GM19239 (cell line): ENCODE measurements around the gene BAD.

Experiments
- DNase-seq: peaks from one replicate; pipeline ENCODE4 v3.0.0; 2011; ENCODE audit warnings: low spot score; ENCODE audit not compliant: insufficient read length
- FAIRE-seq: peaks from 2 replicates; lab custom pipeline; 2011; peaks lifted over from hg19 to GRCh38; lab: Jason Lieb, UNC

BAD gene

DNA sequence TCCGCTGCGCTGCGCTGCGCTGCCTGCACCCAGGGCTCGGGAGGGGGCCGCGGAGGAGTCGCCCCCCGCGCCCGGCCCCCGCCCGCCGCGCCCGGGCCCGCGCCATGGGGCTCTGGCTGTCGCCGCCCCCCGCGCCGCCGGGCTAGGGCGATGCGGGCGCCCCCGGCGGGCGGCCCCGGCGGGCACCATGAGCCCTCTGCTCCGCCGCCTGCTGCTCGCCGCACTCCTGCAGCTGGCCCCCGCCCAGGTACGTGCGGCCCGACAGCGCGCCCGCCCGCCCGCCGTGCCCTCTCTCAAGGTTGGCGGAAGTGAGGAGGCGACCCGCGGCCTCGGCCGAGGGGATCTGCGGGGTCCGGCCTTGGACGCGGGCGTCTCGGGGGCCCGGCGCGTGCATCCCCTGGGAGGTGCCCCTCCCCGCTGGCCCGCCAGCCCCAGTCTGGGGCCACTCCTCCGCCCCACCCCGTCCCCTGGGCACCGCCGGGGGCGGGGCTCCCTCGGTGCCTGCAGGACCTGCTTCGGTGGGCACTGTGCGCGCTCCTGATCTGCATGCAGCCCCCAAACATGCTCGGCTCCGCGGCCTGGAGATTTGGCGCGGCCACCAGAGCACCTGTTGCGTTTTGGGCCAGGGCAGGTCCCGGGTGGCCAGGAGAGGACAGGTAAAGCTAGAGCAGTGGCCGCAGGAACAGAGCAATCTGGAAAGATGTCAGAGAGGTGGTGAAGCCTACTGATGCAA, 49.7 kb downstream of the BAD start:
- FAIRE-seq (no peak), DNase-seq (no peak)

DNA sequence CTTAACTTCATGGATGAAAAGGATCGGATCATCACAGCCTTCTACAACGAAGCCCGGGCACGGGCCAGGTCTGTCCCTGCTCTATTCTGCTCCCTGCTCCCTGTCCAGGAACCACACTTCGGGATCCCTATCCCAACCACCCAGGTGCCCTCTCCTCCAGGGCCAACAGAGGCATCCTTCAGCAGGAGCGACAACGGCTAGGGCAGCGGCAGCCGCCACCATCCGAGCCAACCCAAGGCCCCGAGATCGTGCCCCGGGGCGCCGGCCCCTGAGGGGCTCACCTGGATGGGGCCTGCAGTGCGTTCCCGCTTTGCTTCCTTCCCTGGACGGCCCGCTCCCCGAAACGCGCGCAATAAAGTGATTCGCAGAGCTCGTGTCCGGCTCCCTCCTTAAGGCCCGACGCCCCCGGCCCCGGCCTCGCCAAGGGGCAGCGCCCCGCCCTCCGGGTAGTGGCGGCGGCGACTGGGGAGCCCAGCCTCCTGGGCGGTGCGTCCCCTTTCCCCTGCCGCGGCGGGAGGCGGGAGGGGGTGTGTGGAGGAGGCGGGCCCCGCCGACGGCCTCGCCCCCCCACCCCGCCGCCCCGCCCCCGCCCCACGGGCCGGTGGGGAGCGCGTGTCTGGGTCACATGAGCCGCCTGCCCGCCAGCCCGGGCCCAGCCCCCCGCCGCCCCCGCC, 50.4 kb downstream of the BAD start, which contains the start of gene VEGFB:
Gene VEGFB, plus strand, starts transcription at position 672 of the 674 bp plus-strand sequence. CDS start 250 bp downstream, outside the sequence.
- peak; percentile 75 for DNase-seq
- no peak for FAIRE-seq

DNA sequence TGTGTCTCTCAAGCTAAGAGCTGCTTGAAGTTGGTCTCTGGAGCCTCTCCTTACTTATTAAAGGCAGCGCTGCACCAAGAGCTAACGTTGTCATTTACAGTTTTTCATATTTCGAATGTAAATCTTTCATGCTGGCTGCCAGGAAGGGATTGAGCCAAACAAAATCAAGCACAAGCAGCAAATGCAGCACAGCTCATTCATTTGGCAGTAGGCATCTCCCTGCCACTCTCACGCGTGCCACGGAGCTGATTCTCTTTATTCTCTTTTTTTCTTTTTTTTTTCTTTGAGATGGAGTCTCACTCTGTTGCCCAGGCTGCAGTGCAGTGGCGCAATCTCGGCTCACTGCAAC, 51.5 kb downstream of the BAD start:
- FAIRE-seq (no peak), DNase-seq (no peak)

DNA sequence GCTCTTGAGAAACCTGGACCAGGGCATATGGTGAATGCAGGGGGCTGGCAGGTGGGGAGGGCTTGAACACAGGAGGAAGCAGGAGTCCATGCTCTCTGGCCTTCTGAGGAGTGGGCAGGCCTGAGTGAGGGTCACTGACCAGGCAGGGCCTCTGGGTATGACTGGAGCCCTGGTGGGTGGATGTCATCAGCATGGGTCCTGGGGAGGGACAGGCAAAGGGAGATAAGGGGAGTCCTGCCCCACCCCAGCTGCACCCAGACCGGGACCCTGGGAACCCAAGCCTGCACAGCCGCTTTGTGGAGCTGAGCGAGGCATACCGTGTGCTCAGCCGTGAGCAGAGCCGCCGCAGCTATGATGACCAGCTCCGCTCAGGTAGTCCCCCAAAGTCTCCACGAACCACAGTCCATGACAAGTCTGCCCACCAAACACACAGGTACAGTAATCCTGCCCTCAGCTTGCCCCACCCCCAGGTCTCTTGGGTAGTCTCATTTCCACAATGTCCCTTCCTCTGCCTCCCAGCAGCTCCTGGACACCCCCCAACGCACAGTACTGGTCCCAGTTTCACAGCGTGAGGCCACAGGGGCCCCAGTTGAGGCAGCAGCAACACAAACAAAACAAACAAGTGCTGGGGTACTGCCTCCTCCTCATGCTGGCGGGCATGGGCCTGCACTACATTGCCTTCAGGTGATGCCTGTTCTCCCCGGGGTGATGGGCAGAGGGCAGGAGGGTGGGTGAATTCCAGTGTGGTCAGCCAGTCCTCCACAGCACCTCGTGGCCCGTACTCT, 52.1 kb downstream of the BAD start:
- DNase-seq (no peak), FAIRE-seq (no peak)

DNA sequence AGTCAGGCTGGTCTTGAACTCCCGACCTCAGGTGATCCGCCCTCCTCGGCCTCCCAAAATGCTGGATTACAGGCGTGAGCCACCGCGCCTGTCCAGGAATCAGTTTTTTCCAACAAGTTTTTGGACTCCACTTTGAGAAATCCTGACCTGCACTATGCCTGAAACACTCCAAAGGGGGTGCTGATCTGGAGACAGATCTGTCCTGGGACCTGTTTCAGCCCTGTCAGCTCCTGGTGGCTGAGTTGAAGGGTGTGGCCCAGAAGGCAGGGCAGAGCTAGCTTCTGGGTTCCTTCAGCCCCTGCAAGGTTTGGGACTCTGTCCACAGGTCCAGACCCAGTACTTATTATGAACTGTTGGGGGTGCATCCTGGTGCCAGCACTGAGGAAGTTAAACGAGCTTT, 52.9 kb downstream of the BAD start:
- no peak for FAIRE-seq
- DNase-seq: no peak

DNA sequence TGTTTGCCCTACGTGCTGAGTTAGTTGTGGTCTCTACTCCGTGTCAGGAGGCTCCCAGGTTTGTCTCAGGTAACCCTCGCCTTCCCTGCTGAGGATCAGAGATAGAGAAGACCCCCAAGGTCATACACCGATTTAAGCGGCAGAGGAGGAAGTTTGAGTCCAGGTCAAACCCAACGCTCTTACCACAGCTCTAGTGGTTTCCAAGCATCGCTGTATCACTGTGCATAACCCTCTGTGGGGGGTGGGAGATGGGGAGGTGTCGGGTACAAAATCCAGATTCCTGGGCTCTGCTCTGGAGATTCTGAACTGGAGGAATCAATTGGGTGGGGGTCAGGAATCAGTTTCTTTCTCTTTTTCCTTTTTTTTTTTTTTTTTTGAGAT, 53.5 kb downstream of the BAD start:
- DNase-seq (no peak), FAIRE-seq (peak; percentile 31)

DNA sequence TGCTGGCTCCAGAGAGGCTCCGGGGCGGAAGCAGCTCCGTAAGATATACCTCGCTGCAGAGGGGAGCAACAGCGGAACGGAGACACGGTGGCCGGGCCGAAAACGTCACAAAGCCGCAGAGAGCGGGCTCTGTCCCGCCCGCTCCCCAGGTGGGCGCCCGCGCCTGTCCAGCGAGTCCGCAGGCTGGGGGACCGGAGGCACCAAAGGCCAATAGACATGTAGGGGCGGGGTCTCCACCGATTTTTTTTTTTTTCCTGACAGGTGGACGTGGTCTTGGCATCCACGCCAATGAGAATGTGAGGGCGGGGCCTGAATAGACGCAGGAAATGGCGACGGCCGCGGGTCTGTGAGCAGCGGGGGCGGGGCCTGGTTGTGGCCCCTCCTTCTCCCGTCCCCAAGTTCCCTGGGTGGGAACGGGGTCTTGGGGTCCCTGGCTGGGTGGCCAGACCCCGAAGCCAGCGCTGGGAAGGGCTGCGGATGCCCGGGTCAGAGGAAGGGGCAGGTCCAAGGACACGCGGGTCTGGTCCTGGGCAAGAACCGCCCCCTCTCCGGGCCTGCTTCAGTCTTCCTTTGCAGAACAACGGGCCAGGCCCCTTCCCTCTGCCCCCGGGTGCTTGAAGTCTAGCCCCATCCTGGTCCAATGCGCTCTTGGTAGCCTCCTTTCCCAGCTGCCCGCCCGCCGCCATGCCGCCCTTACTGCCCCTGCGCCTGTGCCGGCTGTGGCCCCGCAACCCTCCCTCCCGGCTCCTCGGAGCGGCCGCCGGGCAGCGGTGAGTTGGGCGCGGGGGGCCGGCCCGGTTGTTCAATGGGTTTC, 54.1 kb downstream of the BAD start, which contains the start of gene DNAJC4:
Gene DNAJC4, plus strand, starts transcription at position 378 of the 814 bp plus-strand sequence. Its CDS starts 307 bp downstream, at position 685.
- DNase-seq: peak; percentile 88
- FAIRE-seq: peak; percentile 96

DNA sequence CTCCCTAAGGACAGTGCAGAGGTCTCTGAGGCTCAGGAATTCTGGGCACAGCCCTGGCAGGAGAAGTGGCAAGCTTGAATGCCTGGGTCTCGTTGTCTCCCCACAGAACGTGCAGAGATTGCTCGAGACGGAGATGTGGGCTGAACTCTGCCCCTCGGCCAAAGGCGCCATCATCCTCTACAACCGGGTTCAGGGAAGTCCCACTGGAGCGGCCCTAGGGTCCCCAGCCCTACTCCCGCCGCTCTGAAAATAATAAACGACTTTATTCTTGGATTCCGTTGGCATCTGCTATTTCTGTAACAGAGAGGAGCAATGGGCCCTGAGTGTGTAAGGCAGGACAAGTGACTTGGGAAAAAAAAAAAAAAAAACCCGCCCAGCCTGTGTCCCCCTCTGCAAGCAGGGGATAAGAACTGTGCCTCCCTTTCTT, 54.7 kb downstream of the BAD start:
- FAIRE-seq: no peak

DNA sequence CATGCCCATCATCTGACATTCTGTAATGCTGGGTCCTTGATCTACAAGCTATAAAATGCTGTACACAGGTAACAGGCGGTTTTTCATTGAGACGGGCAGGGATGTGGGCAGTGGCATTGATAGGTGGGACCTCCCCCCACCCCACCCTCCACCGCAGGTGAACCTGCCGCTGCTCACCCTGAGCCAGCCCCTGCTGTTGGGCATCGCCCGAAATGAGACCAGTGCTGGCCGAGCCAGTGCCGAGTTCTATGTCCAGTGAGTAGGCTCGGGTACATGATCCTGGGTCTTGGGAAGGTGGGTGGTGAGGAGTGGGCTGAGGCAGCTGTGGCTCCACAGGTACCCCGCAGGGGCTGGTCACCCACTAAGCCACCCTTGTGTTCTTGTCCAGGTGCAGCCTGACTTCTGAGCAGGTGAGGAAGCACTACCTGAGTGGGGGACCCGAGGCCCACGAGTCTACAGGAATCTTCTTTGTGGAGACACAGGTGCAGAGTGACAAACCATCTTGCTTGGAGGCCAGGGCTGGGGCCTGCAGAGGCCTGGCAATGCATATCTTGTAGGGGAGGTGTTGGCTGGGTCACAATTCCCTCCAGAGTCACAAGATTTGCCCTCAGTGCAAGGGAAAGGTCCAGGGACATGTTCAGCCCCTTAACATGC, 55.2 kb downstream of the BAD start:
- no peak for FAIRE-seq
- no peak for DNase-seq

More for the DNA sequence above, 54.7 kb downstream of the BAD start:
- DNase-seq: no peak

DNA sequence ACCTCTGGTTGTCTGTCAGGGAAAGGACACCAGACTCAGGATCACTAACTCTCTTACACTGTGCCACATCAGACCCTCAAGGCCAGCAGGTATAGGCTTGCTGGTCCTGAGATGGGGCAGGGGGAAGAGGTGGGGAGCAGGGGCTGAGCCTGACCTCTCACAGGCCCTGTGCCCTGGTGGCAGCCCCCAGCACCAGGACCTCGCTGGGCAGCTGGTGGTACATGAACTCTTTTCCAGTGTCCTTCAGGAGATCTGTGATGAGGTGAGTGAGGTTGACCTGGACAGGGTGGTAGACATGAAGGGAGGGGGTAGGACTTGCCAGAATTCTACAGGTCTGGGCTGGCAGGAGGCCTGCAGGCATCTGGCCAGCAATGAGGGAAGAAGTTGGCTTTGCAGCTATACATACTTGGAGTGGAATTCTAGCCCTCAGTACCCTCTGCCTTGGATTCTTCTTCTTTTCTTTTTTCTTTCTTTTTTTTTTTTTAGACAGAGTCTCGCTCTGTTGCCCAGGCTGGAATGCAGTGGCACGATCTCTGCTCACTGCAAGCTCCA, 57.0 kb downstream of the BAD start:
- DNase-seq (no peak), FAIRE-seq (peak; percentile 61)

DNA sequence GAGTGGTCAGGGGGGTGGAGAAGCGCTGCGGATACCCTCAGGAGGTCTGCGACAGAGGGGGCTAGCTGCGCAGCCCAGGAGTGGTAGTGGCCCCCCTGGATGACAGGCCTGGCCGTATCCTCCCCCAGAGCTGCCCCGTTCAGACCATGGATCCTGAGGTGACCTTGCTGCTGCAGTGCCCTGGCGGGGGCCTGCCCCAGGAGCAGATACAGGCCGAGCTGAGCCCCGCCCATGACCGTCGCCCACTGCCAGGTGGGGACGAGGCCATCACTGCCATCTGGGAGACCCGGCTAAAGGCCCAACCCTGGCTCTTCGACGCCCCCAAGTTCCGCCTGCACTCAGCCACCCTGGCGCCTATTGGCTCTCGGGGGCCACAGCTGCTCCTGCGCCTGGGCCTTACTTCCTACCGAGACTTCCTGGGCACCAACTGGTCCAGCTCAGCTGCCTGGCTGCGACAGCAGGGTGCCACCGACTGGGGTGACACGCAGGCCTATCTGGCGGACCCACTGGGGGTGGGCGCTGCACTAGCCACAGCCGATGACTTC, 57.9 kb downstream of the BAD start:
- DNase-seq (peak; percentile 54), FAIRE-seq (peak; percentile 88)

DNA sequence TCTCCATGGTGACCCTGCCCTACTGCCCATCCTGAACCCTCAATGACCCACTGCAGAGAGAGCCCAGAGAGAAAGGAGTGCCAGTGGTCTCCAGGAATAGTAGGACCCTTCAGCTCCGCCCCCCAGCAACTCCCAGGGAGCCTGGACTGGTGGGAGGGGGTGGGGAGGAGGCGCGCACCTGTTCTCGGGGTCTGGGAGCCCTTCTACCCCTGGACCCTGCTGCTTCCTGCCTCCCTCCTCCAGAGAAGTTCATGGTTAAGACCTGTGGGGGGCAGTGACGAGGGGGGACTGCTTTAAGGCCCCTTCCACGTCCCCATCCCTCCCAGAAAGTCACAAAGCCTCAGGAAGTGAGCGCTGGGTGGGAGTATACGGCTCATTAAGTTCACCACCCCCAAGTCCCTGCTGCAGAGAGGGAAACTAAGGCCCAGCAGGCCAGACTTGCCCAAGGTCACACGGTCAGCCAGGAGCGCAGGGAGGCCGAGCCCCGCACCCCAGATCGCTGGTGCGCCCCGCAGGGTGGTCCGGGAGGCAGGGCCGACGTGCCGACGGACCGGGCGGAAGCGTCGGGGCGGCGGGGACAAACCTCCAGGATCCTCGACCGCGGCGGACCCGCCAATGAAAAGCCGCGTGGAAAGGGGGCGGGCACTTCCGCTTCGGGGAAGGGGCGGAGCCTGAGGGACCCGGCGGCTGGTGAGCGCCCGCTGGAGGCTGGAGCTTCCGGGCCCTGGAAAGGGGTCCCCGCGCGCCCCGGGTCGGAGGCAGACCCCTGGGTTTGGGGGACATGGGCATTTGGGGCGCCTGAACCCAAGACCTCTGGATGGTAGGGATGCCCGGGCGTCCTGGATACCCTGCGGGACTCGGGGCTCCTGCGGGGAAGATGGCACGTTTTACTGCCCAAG, 58.6 kb downstream of the BAD start, which contains the start of the genes NUDT22 and TRPT1:
Gene NUDT22, plus strand, starts transcription at position 667 of the 899 bp plus-strand sequence. CDS start 379 bp downstream, outside the sequence.
Gene TRPT1, minus strand, starts transcription at position 579 of the 899 bp plus-strand sequence. Its CDS starts 326 bp downstream, at position 253.
- FAIRE-seq (peak; percentile 86), DNase-seq (peak; percentile 92)

DNA sequence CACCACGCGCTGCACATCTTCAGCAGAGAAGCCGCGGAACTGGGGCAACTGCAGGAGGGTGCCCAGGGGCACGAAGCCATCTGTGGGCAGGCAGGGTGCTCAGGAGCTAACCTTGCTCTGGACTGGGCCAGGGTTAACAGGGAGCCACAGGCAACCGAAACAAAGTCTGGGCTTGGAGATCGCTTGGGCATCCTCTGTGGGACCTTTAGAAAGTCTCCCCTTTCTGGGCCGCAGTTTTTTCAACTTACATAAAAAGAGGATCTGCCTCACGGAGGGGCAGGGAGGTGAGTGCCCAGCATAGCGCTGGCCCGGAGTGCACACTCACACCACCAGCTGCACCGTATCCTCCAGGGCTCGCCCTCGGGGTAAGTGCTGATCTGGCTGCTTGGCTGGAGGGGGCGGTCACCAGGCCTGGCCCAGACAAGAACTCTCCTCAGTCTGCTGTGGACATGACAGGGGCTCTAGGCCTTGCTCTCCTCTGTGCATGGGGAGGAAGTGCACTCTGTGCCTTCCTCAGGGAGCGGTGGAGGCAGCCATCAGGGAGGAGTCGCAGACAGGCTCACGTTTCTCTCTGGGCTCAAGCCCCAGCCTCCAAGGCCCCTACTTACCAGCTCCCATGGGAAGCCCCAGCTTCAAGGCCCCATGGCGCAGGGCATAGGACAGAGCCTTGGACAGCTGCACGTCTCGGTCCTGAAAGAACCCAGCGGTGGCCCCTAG, 59.4 kb downstream of the BAD start:
- no peak for FAIRE-seq
- no peak for DNase-seq

DNA sequence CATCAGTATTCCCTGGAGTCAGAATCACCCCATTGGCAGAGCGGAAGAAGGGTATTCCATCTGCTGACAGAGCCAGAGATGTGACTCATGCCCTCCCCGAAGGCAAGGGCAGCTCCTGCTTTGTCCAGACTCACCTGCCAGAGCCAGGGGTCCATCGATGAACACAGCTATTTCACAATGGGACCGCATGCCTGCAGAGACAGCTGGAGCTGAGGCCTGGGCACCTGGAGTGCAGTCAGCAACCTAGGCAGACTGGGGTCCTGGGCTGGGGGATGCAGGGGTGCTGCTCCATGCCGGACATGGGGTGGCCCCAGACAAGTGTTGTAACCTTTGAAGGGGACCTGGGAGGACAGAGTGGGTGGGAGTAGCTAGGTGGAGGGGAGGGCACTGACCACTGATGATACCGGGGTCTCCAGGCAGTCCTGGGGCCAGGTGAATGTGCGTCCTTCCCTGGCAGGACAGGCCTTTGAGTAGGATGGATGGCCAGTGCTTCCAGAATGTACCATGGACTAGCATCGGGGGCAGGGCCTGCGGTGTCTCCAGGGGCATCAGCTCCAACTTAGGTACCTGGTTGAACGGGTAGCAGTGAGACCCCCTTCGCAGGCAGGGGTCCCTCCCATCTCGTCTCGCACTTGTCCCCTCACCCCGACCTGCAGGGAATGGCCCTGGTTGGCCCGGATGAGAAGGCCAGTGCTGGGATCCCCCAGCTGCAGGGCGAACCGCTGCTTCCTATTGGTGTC, 60.1 kb downstream of the BAD start:
- no peak for DNase-seq
- FAIRE-seq: no peak

DNA sequence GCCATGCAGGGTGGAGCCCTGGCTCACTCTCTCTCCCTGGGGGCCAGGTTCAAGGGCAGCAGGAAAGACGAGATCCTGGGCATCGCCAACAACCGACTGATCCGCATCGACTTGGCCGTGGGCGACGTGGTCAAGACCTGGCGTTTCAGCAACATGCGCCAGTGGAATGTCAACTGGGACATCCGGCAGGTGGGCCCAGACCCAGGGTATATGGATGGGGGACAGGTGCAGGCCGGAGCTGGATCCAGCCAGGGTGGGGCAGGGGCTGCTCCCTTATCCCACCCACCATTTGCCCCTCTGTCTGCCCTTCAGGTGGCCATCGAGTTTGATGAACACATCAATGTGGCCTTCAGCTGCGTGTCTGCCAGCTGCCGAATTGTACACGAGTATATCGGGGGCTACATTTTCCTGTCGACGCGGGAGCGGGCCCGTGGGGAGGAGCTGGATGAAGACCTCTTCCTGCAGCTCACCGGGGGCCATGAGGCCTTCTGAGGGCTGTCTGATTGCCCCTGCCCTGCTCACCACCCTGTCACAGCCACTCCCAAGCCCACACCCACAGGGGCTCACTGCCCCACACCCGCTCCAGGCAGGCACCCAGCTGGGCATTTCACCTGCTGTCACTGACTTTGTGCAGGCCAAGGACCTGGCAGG, 61.3 kb downstream of the BAD start:
- FAIRE-seq (no peak), DNase-seq (no peak)

DNA sequence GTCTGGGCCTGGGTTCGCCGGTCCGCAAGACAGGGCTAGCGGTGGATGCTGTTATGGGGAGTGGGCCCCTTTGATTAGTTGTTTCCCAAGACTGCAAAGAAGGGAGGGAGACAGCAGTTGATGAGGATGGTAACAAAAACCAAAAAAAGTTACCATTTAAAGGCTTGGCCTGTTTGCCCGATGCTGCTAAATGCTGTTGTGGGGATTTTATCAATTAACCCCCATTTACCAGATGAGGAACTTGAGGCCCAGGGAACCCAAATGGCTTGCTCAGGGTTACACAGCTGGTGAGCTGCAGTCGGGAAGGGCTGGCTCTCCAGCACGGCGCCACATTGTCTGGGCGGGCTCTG, 61.8 kb downstream of the BAD start:
- no peak for DNase-seq

More for the DNA sequence above, 61.8 kb downstream of the BAD start:
- FAIRE-seq: no peak
